Activated CD8-positive, alpha-beta T cell treated with anti-CD3 and anti-CD28 coated beads, Interleukin-2, amount 10 ng/mL, durations not matched to agents 7 days and 5 days (primary cell): ENCODE data around the gene TXNDC17. TPM values are rescaled to one million over a fixed set of nuclear protein-coding genes. Genes with fewer than 3 reads are reported as not detected.
"Not testable (repeated sequence)": the region's sequence is repeated elsewhere in the genome, so short reads cannot be mapped to it uniquely, and the experiment has no call there.

Experiments used
- ATAC-seq: fragments of 150-1000 bp; cut with Tn5 transposase; one replicate; pipeline ENCODE4 v1.10.0; 2021; ENCODE audit warnings: moderate library complexity
- CTCF ChIA-PET: fragments of 350-600 bp; sonication (Branson Sonifier 250); formaldehyde crosslinking; loops from one replicate; lab custom pipeline; 2021; ENCODE audit warnings: antibody characterized with exemption; lab: Charles Lee
- POLR2A ChIA-PET: fragments of 350-600 bp; sonication (Branson Sonifier 250); formaldehyde crosslinking; loops from one replicate; lab custom pipeline; 2021; ENCODE audit warnings: antibody characterized with exemption; lab: Charles Lee
- DNase-seq: peaks from one replicate; pipeline ENCODE4 v3.0.0-alpha.2; 2020
- H3K27ac Mint-ChIP-seq: one replicate; pipeline ENCODE4 v1.8.0; 2021; ENCODE audit warnings: mild to moderate bottlenecking, mixed read lengths
- H3K27me3 Mint-ChIP-seq: one replicate; pipeline ENCODE4 v1.8.0; 2021; ENCODE audit warnings: low read depth, mixed read lengths
- H3K36me3 Mint-ChIP-seq: one replicate; pipeline ENCODE4 v1.8.0; 2021; ENCODE audit warnings: low read depth, mixed read lengths
- H3K4me1 Mint-ChIP-seq: one replicate; pipeline ENCODE4 v1.8.0; 2021; ENCODE audit warnings: low read depth, mixed read lengths
- H3K4me3 Mint-ChIP-seq: one replicate; pipeline ENCODE4 v1.8.0; 2021; ENCODE audit warnings: mild to moderate bottlenecking, mixed read lengths
- H3K9me3 Mint-ChIP-seq: one replicate; pipeline ENCODE4 v1.8.0; 2022; ENCODE audit warnings: mixed read lengths; ENCODE audit not compliant: insufficient read depth
- microRNA-seq: library from miRNA; unstranded; fragments of <30 nt; microRNA quantifications from one replicate; pipeline ENCODE4 v1.2.0, GENCODE V29; 2022
- total RNA-seq, 2 experiments: library from RNA; stranded (reverse); gene quantifications; one replicate each; pipeline ENCODE4 v1.2.3, GENCODE V29; 2021

Gene TXNDC17
- total RNA-seq, 2 experiments from 2014 or later: 81.8 to 94.7 TPM

GRCh38 chr17:6686026-6686425, 45.2 kb downstream of the TXNDC17 start:
- peaks cover 44% of the 10 kb centered on the region for H3K27me3 Mint-ChIP-seq
- no peak overlapping the region for H3K27ac Mint-ChIP-seq
- ChIA-PET POLR2A (no interaction called here), CTCF (no interaction called here)
- H3K4me1 Mint-ChIP-seq: no peaks in the 10 kb centered on the region
- no peak for ATAC-seq
- no peaks in the 10 kb centered on the region for H3K36me3 Mint-ChIP-seq
- no peaks in the 10 kb centered on the region for H3K9me3 Mint-ChIP-seq
- no peak overlapping the region for H3K4me3 Mint-ChIP-seq
- DNase-seq: no peak

- Mint-ChIP-seq H3K4me3 (no peak overlapping the region), H3K9me3 (no peaks in the 10 kb centered on the region), H3K36me3 (no peaks in the 10 kb centered on the region), H3K4me1 (no peaks in the 10 kb centered on the region), H3K27me3 (peaks cover 44% of the 10 kb centered on the region), H3K27ac (no peak overlapping the region)
- ChIA-PET POLR2A (no interaction called here), CTCF (no interaction called here)
- DNase-seq (no peak), ATAC-seq (no peak)
Measured at GRCh38 chr17:6688944-6689343, 48.1 kb downstream of the TXNDC17 start.

DNA sequence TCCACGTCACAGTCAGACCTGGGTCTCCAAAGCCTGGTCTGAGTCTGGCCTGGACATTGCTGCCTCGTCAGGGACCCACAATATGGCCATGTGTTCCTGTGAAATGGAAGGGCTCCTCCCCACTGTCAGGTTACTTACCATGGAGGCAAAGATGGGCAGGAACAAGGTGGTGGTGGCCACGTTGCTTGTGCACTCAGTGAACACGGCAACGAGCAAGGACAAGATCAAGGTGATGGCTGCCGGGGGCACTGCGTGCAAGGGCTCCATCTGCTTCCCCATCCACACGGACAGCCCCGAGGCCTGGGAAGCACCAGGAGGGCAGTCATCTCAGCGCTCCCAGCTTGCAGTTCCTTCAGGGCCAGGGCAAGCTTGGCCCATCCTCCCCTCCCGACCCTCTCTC, 49.8 kb downstream of the TXNDC17 start:
- CTCF ChIA-PET: no interaction called here
- H3K27me3 Mint-ChIP-seq: peaks cover 44% of the 10 kb centered on the region

GRCh38 chr17:6691546-6691945, 50.7 kb downstream of the TXNDC17 start:
- Mint-ChIP-seq H3K36me3 (no peaks in the 10 kb centered on the region), H3K9me3 (no peaks in the 10 kb centered on the region), H3K4me3 (no peak overlapping the region), H3K4me1 (no peaks in the 10 kb centered on the region), H3K27ac (no peak overlapping the region), H3K27me3 (peaks cover 43% of the 10 kb centered on the region)
- POLR2A ChIA-PET: no interaction called here
- ATAC-seq: no peak
- DNase-seq: no peak
- CTCF ChIA-PET: no interaction called here

More for the DNA sequence above, 49.8 kb downstream of the TXNDC17 start:
- Mint-ChIP-seq H3K9me3 (no peaks in the 10 kb centered on the region), H3K4me3 (no peak overlapping the region), H3K36me3 (no peaks in the 10 kb centered on the region), H3K27ac (no peak overlapping the region), H3K4me1 (no peaks in the 10 kb centered on the region)
- no peak for ATAC-seq
- POLR2A ChIA-PET: no interaction called here
- no peak for DNase-seq

GRCh38 chr17:6691958-6692357, 51.1 kb downstream of the TXNDC17 start:
- POLR2A ChIA-PET, H3K36me3 Mint-ChIP-seq, H3K4me3 Mint-ChIP-seq, H3K27ac Mint-ChIP-seq, H3K4me1 Mint-ChIP-seq, ATAC-seq, DNase-seq, CTCF ChIA-PET, H3K9me3 Mint-ChIP-seq: not testable (repeated sequence)
- H3K27me3 Mint-ChIP-seq: peaks cover 40% of the 10 kb centered on the region

Small RNA genes within 50 kb of the gene (microRNA-seq; reads per million reads assigned to microRNA genes)
- gene MIR4520-1 (not detected), gene MIR4520-2 (not detected)

Other genes with a start within 250 kb of the TXNDC17 start
- gene AIPL1, start 205.9 kb upstream of the TXNDC17 start, total RNA-seq: not detected
- 10 to 100 TPM; 17.1 to 20.4 TPM for gene PIMREG, start 196.6 kb upstream of the TXNDC17 start, total RNA-seq
- under 1 TPM; 0.68 to 0.71 TPM for gene PITPNM3, start 84.5 kb upstream of the TXNDC17 start, total RNA-seq
- gene KIAA0753, start 349 bp upstream of the TXNDC17 start, total RNA-seq: 10 to 100 TPM; 14.0 to 19.5 TPM
- 10 to 100 TPM; 16.9 to 20.2 TPM for gene MED31, start 10.5 kb downstream of the TXNDC17 start, total RNA-seq
- gene C17orf100, start 10.7 kb downstream of the TXNDC17 start, total RNA-seq: 1 to 10 TPM in 1 of 2 experiments, under 1 TPM in 1; 0.92 to 1.5 TPM
- gene SLC13A5, start 72.3 kb downstream of the TXNDC17 start, total RNA-seq: not detected
- 100 to 1,000 TPM; 298 to 306 TPM for gene XAF1, start 115.0 kb downstream of the TXNDC17 start, total RNA-seq
- 1 to 10 TPM; 1.5 to 1.9 TPM for gene FBXO39, start 135.2 kb downstream of the TXNDC17 start, total RNA-seq
- not detected for gene TEKT1, start 190.7 kb downstream of the TXNDC17 start, total RNA-seq